Suppressor macrophage treated with lipopolysaccharide for 4 hours (primary cell): ENCODE results near the gene SOX8.

Source experiments
- DNase-seq: peaks from one replicate; pipeline ENCODE4 v3.0.0-alpha.2; 2020

Gene SOX8

DNA sequence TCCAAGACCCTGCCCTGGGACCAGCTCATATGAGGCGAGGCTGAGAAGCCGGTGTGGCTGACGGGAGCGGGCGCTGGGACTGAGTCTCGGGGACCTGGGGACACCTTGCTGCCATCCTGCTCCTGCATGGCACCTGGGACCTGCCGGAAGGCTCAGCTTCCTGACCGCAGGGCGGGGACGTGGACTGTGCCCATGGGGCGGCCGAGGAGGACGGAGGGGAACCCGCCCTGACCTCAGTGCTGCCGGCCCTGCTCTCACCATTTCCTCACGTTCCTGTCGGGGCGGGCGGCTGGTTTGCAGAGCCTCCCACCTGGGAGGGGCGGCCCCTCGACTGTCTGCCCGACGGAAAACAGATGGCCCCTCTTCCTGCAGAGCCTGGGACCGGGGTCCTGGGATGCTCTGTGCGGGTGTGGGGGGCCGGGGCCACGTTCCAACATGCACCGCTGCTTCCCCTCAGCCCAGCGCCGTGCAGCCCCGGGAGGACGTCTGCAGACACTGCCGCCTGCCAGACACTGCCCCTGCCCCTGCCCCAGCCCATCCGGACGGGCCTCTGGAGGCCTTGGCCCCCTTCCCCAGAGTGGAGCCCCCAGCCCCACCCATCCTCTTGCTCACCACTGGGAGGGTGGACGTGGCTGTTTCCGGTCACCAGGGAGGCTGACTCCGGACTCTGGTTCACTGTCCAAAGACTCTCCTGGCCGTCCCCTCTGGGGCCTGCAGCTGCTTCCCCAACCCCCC is 47.1 kb downstream of the SOX8 start:
- DNase-seq = no peak

GRCh38 chr16:1029259-1029545 is 47.6 kb downstream of the SOX8 start:
- DNase-seq = no peak

DNA sequence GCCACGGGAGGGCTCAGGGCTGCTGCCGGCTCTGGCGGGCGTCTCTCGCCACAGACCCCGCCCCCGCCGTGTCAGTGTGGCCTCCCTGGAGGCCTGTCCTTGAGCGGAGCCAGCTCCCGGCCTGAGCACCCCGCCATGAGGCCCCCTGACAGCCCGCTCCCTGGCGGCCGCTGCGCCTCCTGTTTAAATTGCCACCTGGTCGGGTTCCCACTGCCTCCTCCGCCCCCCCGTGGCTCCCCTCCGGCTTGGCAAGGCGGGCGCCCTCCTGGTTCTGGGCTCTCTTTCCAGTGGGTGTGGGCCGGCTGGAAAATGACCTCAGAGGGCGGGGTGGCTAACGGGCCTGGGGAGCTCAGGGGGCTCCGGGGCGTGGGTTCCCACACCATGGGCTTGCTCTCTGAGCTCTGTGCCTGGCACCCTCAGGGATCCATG is 48.9 kb downstream of the SOX8 start:
- DNase-seq = no peak

GRCh38 chr16:1031666-1032065 is 50.1 kb downstream of the SOX8 start:
- no peak for DNase-seq

DNA sequence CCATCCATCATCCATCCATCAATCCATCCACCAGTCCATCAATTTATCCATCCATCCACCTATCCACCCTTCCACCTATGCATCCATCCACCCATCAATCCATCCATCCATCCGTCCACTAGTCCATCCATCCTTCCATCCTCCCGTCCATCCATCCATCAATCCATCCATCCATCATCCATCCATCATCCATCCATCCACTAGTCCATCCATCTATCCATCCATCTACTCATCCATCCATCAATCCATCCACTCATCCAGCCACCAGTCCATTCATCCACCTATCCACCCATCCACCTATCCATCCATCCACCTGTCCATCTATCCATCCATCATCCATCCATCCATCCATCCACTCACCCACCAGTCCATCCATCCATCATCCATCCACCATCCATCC is 51.0 kb downstream of the SOX8 start:
- DNase-seq = no peak

DNA sequence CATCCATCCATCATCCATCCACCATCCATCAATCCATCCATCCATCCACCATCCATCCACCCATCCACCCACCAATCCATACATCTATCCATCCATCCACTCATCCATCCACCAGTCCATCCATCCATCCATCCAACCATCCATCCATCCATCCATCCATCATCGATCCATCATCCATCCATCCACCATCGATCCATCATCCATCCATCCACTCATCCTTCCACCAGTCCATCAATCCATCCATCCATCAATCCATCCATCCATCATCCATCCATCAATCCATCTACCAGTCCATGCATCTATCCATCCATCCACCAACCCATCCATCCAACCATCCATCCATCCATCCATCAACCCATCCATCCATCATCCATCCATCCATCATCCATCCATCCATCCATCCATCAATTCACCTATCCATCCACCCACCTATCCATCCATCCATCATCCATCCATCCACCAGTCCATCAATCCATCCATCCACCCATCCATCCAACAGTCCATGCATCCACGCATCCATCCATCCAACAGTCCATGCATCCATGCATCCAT is 51.6 kb downstream of the SOX8 start:
- DNase-seq = no peak

- DNase-seq = no peak
These were observed 52.9 kb downstream of the SOX8 start for GRCh38 chr16:1034230-1035065.

GRCh38 chr16:1035066-1035415 is 53.5 kb downstream of the SOX8 start:
- DNase-seq = no peak

GRCh38 chr16:1036166-1036565 is 54.6 kb downstream of the SOX8 start:
- no peak for DNase-seq
